ENCODE results near the gene AGT. TPM values are rescaled to one million over a fixed set of nuclear protein-coding genes. Genes with fewer than 3 reads are reported as not detected.
"Not testable (repeated sequence)": the region's sequence is repeated elsewhere in the genome, so short reads cannot be mapped to it uniquely, and the experiment has no call there.

AGT gene
- total RNA-seq, 2 experiments from 2014 or later = not detected

GRCh38 chr1:230700132-230700531 lies 13.8 kb downstream of the AGT start:
- Mint-ChIP-seq H3K9me3 (no peaks in the 10 kb centered on the region), H3K4me1 (no peaks in the 10 kb centered on the region), H3K27ac (no peak overlapping the region), H3K36me3 (ENCODE audit: low read depth) (no peaks in the 10 kb centered on the region), H3K27me3 (peaks cover 2% of the 10 kb centered on the region), H3K4me3 (no peak overlapping the region)
- ChIA-PET POLR2A (no interaction called here), CTCF (no interaction called here)
- DNase-seq = no peak

GRCh38 chr1:230699716-230700115 lies 14.2 kb downstream of the AGT start:
- Mint-ChIP-seq H3K27ac (no peak overlapping the region), H3K27me3 (peaks cover 2% of the 10 kb centered on the region), H3K9me3 (no peaks in the 10 kb centered on the region), H3K36me3 (ENCODE audit: low read depth) (no peaks in the 10 kb centered on the region), H3K4me1 (no peaks in the 10 kb centered on the region), H3K4me3 (no peak overlapping the region)
- ChIA-PET POLR2A (no interaction called here), CTCF (no interaction called here)
- no peak for DNase-seq

GRCh38 chr1:230698964-230699363 lies 15.0 kb downstream of the AGT start:
- H3K27ac Mint-ChIP-seq; H3K4me1 Mint-ChIP-seq; H3K36me3 Mint-ChIP-seq (ENCODE audit: low read depth); H3K27me3 Mint-ChIP-seq; POLR2A ChIA-PET; H3K9me3 Mint-ChIP-seq; DNase-seq; CTCF ChIA-PET; H3K4me3 Mint-ChIP-seq: not testable (repeated sequence)

DNA sequence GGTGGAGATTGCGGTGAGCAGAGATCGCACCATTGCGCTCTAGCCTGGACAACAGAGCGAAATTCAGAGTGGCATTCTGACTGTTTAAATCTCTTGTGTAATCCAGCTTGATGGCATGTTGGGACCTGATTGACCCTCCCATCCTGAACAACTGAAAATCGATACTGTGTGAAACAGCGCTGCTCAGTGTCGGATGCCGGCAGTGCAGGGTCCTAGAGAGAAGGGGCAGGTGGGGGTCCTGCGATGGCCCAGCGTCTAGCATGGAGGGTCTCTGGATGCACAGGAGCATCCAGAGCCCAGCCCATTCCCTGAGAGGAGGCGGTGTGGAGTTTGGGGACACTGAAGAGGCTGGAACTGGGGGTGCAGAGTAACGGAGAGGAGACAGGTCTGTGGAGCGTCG lies 15.8 kb downstream of the AGT start:
- ChIA-PET CTCF (no interaction called here), POLR2A (no interaction called here)
- H3K36me3 Mint-ChIP-seq (ENCODE audit: low read depth) = no peaks in the 10 kb centered on the region
- peaks cover 2% of the 10 kb centered on the region for H3K4me1 Mint-ChIP-seq
- DNase-seq = no peak
- H3K27me3 Mint-ChIP-seq = peaks cover 2% of the 10 kb centered on the region
- H3K27ac Mint-ChIP-seq = no peak overlapping the region
- H3K4me3 Mint-ChIP-seq = no peak overlapping the region
- H3K9me3 Mint-ChIP-seq = no peaks in the 10 kb centered on the region

GRCh38 chr1:230696722-230697437 lies 17.0 kb downstream of the AGT start:
- ChIA-PET CTCF (interaction anchor here (0.7 kb wide), 1 partner anchor 340 kb away, joined by 4 read pairs; no protein-coding TSS in a partner anchor), POLR2A (no interaction called here)
- no peak overlapping the region for H3K4me3 Mint-ChIP-seq
- peaks cover 2% of the 10 kb centered on the region for H3K4me1 Mint-ChIP-seq
- H3K27me3 Mint-ChIP-seq = peaks cover 2% of the 10 kb centered on the region
- peaks cover 4% of the 10 kb centered on the region for H3K36me3 Mint-ChIP-seq (ENCODE audit: low read depth)
- H3K27ac Mint-ChIP-seq = no peak overlapping the region
- DNase-seq = no peak
- no peaks in the 10 kb centered on the region for H3K9me3 Mint-ChIP-seq

DNA sequence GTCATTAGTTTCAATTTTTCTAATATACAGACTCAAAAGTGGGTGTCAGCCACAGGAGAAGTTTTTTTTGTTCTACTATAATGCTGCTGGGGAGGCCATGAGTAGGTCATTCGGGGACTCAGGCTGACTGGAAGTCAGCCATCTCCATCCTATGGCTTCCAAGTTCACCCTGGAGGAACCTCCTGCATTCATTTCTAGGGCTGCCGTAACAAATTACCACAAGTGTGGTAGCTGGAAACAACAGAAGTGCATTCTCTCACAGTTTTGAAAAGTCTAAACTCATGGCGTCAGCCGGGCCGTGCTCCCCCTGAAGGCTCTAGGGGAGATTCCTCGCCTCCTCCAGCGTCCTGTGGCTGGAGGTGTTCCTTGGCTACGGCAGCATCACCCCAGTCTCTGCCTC lies 17.7 kb downstream of the AGT start:
- H3K36me3 Mint-ChIP-seq (ENCODE audit: low read depth) = peaks cover 11% of the 10 kb centered on the region
- CTCF ChIA-PET = no interaction called here

GRCh38 chr1:230694991-230695390 lies 18.9 kb downstream of the AGT start:
- peaks cover 16% of the 10 kb centered on the region for H3K36me3 Mint-ChIP-seq (ENCODE audit: low read depth)
- ChIA-PET CTCF (no interaction called here), POLR2A (no interaction called here)
- DNase-seq = no peak
- no peaks in the 10 kb centered on the region for H3K9me3 Mint-ChIP-seq
- no peak overlapping the region for H3K27ac Mint-ChIP-seq
- H3K4me3 Mint-ChIP-seq = no peak overlapping the region
- H3K27me3 Mint-ChIP-seq = peaks cover 2% of the 10 kb centered on the region
- H3K4me1 Mint-ChIP-seq = peaks cover 2% of the 10 kb centered on the region

More for the DNA sequence above, 17.7 kb downstream of the AGT start:
- Mint-ChIP-seq H3K4me3 (no peak overlapping the region), H3K4me1 (peaks cover 2% of the 10 kb centered on the region), H3K27ac (no peak overlapping the region), H3K9me3 (no peaks in the 10 kb centered on the region), H3K27me3 (peaks cover 2% of the 10 kb centered on the region)
- POLR2A ChIA-PET = no interaction called here
- no peak for DNase-seq

- Mint-ChIP-seq H3K4me1 (peaks cover 2% of the 10 kb centered on the region), H3K36me3 (ENCODE audit: low read depth) (peaks cover 21% of the 10 kb centered on the region), H3K9me3 (no peaks in the 10 kb centered on the region), H3K27ac (no peak overlapping the region), H3K4me3 (no peak overlapping the region), H3K27me3 (no peaks in the 10 kb centered on the region)
- ChIA-PET POLR2A (no interaction called here), CTCF (no interaction called here)
- DNase-seq = no peak
Measured at GRCh38 chr1:230694464-230694863, 19.5 kb downstream of the AGT start.

DNA sequence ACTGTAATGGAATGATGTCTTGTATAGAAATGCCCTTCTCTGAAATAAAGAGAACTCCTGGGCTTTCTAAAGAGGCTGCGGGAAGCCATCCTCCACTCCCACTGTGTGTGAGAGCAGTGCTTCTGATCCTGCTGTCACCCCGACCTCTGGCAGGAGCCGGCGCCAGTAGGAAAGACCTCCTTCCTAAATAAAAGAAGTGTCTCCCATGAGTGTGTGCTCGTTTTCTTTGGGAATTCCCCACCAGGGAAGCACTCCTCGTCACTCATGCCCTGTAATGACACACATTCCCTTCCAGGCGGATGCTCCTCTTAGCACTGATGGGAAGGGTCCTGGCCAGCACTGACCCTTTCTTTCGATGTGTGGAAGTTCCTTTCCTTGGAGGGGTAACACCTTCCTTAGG lies 20.1 kb downstream of the AGT start:
- peaks cover 22% of the 10 kb centered on the region for H3K36me3 Mint-ChIP-seq (ENCODE audit: low read depth)
- ChIA-PET POLR2A (no interaction called here), CTCF (no interaction called here)
- no peaks in the 10 kb centered on the region for H3K27me3 Mint-ChIP-seq
- peaks cover 2% of the 10 kb centered on the region for H3K4me1 Mint-ChIP-seq
- no peaks in the 10 kb centered on the region for H3K9me3 Mint-ChIP-seq
- no peak overlapping the region for H3K4me3 Mint-ChIP-seq
- no peak for DNase-seq
- H3K27ac Mint-ChIP-seq = no peak overlapping the region

DNA sequence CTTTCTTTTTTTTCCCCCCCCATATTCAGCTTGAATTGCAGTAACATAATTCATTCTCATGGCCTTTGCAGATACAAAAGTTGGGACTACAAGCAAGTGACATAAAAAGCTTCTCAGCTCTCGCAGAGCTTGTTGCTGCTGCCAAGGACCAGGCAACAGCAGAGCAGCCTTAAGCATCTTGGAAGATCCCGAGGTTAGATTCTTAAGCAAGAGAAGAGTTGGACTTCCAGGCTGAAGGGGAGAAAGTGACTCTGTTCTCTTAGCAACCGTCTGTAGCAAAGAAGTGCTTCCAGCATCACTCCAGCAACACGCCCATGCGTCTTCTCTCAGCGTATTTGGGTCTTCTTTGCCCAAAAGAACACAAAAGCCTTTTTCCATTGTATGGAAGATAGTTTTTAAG lies 20.7 kb downstream of the AGT start:
- H3K36me3 Mint-ChIP-seq (ENCODE audit: low read depth) = peaks cover 24% of the 10 kb centered on the region
- DNase-seq = no peak
- H3K9me3 Mint-ChIP-seq = no peaks in the 10 kb centered on the region
- ChIA-PET POLR2A (no interaction called here), CTCF (no interaction called here)
- no peak overlapping the region for H3K27ac Mint-ChIP-seq
- no peaks in the 10 kb centered on the region for H3K27me3 Mint-ChIP-seq
- no peak overlapping the region for H3K4me3 Mint-ChIP-seq
- H3K4me1 Mint-ChIP-seq = peaks cover 2% of the 10 kb centered on the region

GRCh38 chr1:230691615-230692014 lies 22.3 kb downstream of the AGT start:
- Mint-ChIP-seq H3K27ac (no peak overlapping the region), H3K4me3 (no peak overlapping the region), H3K9me3 (no peaks in the 10 kb centered on the region), H3K4me1 (peaks cover 2% of the 10 kb centered on the region), H3K36me3 (ENCODE audit: low read depth) (peaks cover 28% of the 10 kb centered on the region), H3K27me3 (no peaks in the 10 kb centered on the region)
- CTCF ChIA-PET = no interaction called here
- POLR2A ChIA-PET = no interaction called here
- DNase-seq = no peak

GRCh38 chr1:230690101-230690500 lies 23.8 kb downstream of the AGT start:
- H3K4me3 Mint-ChIP-seq = no peak overlapping the region
- no peaks in the 10 kb centered on the region for H3K27me3 Mint-ChIP-seq
- H3K9me3 Mint-ChIP-seq = no peaks in the 10 kb centered on the region
- POLR2A ChIA-PET = no interaction called here
- CTCF ChIA-PET = no interaction called here
- no peak overlapping the region for H3K27ac Mint-ChIP-seq
- DNase-seq = no peak
- H3K36me3 Mint-ChIP-seq (ENCODE audit: low read depth) = peaks cover 36% of the 10 kb centered on the region
- H3K4me1 Mint-ChIP-seq = peaks cover 2% of the 10 kb centered on the region

DNA sequence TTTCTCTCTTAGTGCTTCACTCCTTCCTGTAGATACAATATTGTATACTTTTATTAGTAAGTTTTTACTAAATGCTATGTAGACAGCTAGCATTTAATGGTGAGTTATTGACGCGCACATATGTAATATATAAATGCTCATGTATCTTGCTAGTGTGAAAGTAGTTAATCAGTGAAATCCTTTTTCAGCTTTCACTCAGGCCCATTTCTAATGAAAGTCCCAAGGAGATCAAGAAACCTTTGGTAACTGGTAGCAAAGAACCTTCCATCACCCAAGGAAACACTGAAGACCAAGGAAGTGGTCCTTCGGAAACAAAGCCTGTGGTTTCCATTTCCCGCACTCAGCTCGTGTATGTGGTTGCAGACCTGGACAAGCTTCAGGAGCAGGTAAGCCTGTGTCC lies 27.2 kb downstream of the AGT start:
- Mint-ChIP-seq H3K27me3 (no peaks in the 10 kb centered on the region), H3K9me3 (no peaks in the 10 kb centered on the region), H3K4me3 (no peak overlapping the region), H3K36me3 (ENCODE audit: low read depth) (peaks cover 40% of the 10 kb centered on the region), H3K27ac (no peak overlapping the region), H3K4me1 (no peaks in the 10 kb centered on the region)
- ChIA-PET POLR2A (no interaction called here), CTCF (no interaction called here)
- DNase-seq = no peak

GRCh38 chr1:230684998-230685397 lies 28.9 kb downstream of the AGT start:
- Mint-ChIP-seq H3K9me3 (no peaks in the 10 kb centered on the region), H3K27me3 (no peaks in the 10 kb centered on the region), H3K27ac (no peak overlapping the region), H3K36me3 (ENCODE audit: low read depth) (peaks cover 33% of the 10 kb centered on the region), H3K4me1 (peaks cover 3% of the 10 kb centered on the region), H3K4me3 (no peak overlapping the region)
- POLR2A ChIA-PET = no interaction called here
- DNase-seq = no peak
- CTCF ChIA-PET = no interaction called here

Measured in activated CD4-positive, alpha-beta T cell treated with anti-CD3 and anti-CD28 coated beads, Interleukin-2, amount 10 ng/mL, durations not matched to agents 7 days and 5 days (primary cell).